Measurements from ENCODE around the gene IL36RN.

Gene IL36RN

DNA sequence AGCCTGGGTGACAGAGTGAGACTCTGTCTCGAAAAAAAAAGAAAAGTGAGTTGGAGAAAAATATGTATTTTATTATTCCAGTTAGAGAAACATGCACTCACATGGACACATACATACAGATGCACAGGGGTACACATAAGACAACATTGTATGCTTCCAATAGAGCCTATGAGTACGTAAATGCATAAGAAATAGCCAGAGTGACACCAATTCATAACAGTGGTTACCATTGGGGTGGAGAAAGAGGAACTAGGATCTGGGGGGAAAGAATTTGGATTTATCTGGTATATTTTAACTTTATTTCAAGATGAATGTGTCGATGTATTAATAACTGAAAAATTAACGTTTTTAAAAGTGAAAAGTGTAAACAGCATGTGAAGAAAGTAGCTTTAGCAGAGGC is 37.7 kb upstream of the IL36RN start:
- H3K4me3 ChIP-seq (ENCODE audit: extremely low read depth, insufficient read depth, low read length, poor library complexity, severe bottlenecking), result no peak overlapping the region
- WGBS, 2 experiments (ENCODE audit: insufficient coverage in 2 of 2), result 42 to 56% methylated on average over 2 of the region's 4 CpGs
- no peaks in the 10 kb centered on the region for H3K36me3 ChIP-seq (ENCODE audit: control insufficient read depth, insufficient read depth, low read length)
- H3K9me3 ChIP-seq (ENCODE audit: control insufficient read depth, low read length), result no peaks in the 10 kb centered on the region
- no peak overlapping the region for H3K27ac ChIP-seq (ENCODE audit: low read depth, low read length, severe bottlenecking)
- no peaks in the 10 kb centered on the region for H3K4me1 ChIP-seq (ENCODE audit: control insufficient read depth, insufficient read depth, low read length, poor library complexity, severe bottlenecking)

- 100% methylated on average over 1 to 2 of the region's 2 CpGs for WGBS, 2 experiments (ENCODE audit: insufficient coverage in 2 of 2)
- no peaks in the 10 kb centered on the region for H3K36me3 ChIP-seq (ENCODE audit: control insufficient read depth, insufficient read depth, low read length)
- no peaks in the 10 kb centered on the region for H3K9me3 ChIP-seq (ENCODE audit: control insufficient read depth, low read length)
- no peak overlapping the region for H3K4me3 ChIP-seq (ENCODE audit: extremely low read depth, insufficient read depth, low read length, poor library complexity, severe bottlenecking)
- H3K27ac ChIP-seq (ENCODE audit: low read depth, low read length, severe bottlenecking), result no peak overlapping the region
- no peaks in the 10 kb centered on the region for H3K4me1 ChIP-seq (ENCODE audit: control insufficient read depth, insufficient read depth, low read length, poor library complexity, severe bottlenecking)
These were observed 34.2 kb upstream of the IL36RN start for GRCh38 chr2:113024764-113025163.

DNA sequence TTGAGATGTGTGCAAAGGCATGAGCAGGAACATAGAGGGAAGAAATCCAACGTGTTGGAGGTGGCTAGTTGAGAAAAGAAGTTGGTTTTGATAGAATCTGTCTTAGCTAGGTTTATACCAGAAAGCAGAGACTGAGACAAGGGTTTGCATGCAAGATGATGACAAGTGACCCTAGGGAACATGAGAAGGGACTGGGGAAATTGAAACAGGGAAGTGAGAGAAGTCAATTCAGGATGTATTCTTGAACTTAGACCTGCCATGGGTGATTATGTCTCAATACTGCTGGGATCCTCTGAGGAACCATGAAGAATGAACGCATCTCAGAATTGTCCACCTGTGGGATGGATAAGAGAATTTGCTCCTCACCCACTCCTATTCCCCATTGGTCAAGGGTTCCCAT is 33.3 kb upstream of the IL36RN start:
- WGBS, 2 experiments (ENCODE audit: insufficient coverage in 2 of 2), result 36 to 55% methylated on average over 1 to 2 of the region's 2 CpGs
- Histone ChIP-seq H3K4me3 (ENCODE audit: extremely low read depth, insufficient read depth, low read length, poor library complexity, severe bottlenecking) (no peak overlapping the region), H3K9me3 (ENCODE audit: control insufficient read depth, low read length) (no peaks in the 10 kb centered on the region), H3K36me3 (ENCODE audit: control insufficient read depth, insufficient read depth, low read length) (no peaks in the 10 kb centered on the region), H3K27ac (ENCODE audit: low read depth, low read length, severe bottlenecking) (no peak overlapping the region), H3K4me1 (ENCODE audit: control insufficient read depth, insufficient read depth, low read length, poor library complexity, severe bottlenecking) (no peaks in the 10 kb centered on the region)

GRCh38 chr2:113027691-113028090 is 31.3 kb upstream of the IL36RN start:
- WGBS, 2 experiments (ENCODE audit: insufficient coverage in 2 of 2), result 75 to 78% methylated on average over 1 to 2 of the region's 2 CpGs
- Histone ChIP-seq H3K36me3 (ENCODE audit: control insufficient read depth, insufficient read depth, low read length) (no peaks in the 10 kb centered on the region), H3K27ac (ENCODE audit: low read depth, low read length, severe bottlenecking) (no peak overlapping the region), H3K4me3 (ENCODE audit: extremely low read depth, insufficient read depth, low read length, poor library complexity, severe bottlenecking) (no peak overlapping the region), H3K9me3 (ENCODE audit: control insufficient read depth, low read length) (no peaks in the 10 kb centered on the region), H3K4me1 (ENCODE audit: control insufficient read depth, insufficient read depth, low read length, poor library complexity, severe bottlenecking) (no peaks in the 10 kb centered on the region)

DNA sequence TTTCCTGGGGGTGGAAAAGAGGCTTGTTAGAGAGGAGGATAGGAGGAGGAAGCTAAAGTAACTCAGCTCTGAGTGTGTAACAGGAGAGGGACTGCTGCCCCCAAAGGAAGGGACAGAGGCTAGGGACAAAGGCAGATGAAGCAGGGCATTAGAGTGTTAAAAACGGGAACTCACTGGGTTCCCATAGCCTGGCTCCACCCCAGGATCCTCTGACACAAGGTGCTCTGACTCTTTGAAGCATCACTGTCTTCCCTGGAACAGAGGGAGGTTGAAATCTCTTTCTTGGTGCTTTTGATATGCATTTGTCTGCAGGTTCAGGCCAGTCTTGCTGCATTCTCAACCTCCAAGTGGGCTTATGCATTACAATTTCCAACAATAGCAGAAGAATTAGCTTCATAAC is 30.9 kb upstream of the IL36RN start:
- Histone ChIP-seq H3K27ac (ENCODE audit: low read depth, low read length, severe bottlenecking) (no peak overlapping the region), H3K4me1 (ENCODE audit: control insufficient read depth, insufficient read depth, low read length, poor library complexity, severe bottlenecking) (no peaks in the 10 kb centered on the region), H3K9me3 (ENCODE audit: control insufficient read depth, low read length) (no peaks in the 10 kb centered on the region), H3K4me3 (ENCODE audit: extremely low read depth, insufficient read depth, low read length, poor library complexity, severe bottlenecking) (no peak overlapping the region), H3K36me3 (ENCODE audit: control insufficient read depth, insufficient read depth, low read length) (no peaks in the 10 kb centered on the region)
- 11 to 13% methylated on average over 1 of the region's 1 CpG for WGBS, 2 experiments (ENCODE audit: insufficient coverage in 2 of 2)

- H3K9me3 ChIP-seq (ENCODE audit: control insufficient read depth, low read length), result no peaks in the 10 kb centered on the region
- H3K36me3 ChIP-seq (ENCODE audit: control insufficient read depth, insufficient read depth, low read length), result no peaks in the 10 kb centered on the region
- H3K4me3 ChIP-seq (ENCODE audit: extremely low read depth, insufficient read depth, low read length, poor library complexity, severe bottlenecking), result no peak overlapping the region
- no peak overlapping the region for H3K27ac ChIP-seq (ENCODE audit: low read depth, low read length, severe bottlenecking)
- WGBS, 2 experiments (ENCODE audit: insufficient coverage in 2 of 2), result 100% methylated on average over 1 of the region's 1 CpG; no CpG with 5 or more reads in 1 of the 2 experiments
- no peaks in the 10 kb centered on the region for H3K4me1 ChIP-seq (ENCODE audit: control insufficient read depth, insufficient read depth, low read length, poor library complexity, severe bottlenecking)
These were observed 26.3 kb upstream of the IL36RN start for GRCh38 chr2:113032737-113033136.

GRCh38 chr2:113034016-113034415 is 25.0 kb upstream of the IL36RN start:
- H3K9me3 ChIP-seq (ENCODE audit: control insufficient read depth, low read length), result no peaks in the 10 kb centered on the region
- H3K4me3 ChIP-seq (ENCODE audit: extremely low read depth, insufficient read depth, low read length, poor library complexity, severe bottlenecking), result no peak overlapping the region
- H3K36me3 ChIP-seq (ENCODE audit: control insufficient read depth, insufficient read depth, low read length), result no peaks in the 10 kb centered on the region
- WGBS, 2 experiments (ENCODE audit: insufficient coverage in 2 of 2), result 86 to 100% methylated on average over 1 to 3 of the region's 3 CpGs
- H3K4me1 ChIP-seq (ENCODE audit: control insufficient read depth, insufficient read depth, low read length, poor library complexity, severe bottlenecking), result no peaks in the 10 kb centered on the region
- H3K27ac ChIP-seq (ENCODE audit: low read depth, low read length, severe bottlenecking), result no peak overlapping the region

DNA sequence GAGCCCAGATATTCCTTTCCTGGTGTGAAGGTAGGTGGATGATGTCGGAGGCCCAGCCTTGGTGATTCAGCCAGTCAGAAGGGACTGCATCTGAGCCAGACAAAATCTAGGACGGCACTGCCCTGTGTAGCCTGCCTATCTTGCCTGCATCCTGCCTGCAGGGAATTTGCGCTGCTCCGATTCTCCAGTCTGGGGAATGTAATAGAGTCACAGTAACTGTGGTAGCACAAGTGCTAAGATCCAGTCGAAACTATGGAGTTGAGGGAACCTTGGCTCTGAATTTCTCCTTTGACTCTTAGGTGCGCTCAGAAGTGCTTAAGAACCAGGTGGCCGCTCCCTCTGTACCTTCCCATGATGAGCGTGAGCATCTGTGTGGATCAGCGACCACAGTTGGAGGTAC is 22.2 kb upstream of the IL36RN start:
- Histone ChIP-seq H3K9me3 (ENCODE audit: control insufficient read depth, low read length) (no peaks in the 10 kb centered on the region), H3K4me3 (ENCODE audit: extremely low read depth, insufficient read depth, low read length, poor library complexity, severe bottlenecking) (no peak overlapping the region), H3K27ac (ENCODE audit: low read depth, low read length, severe bottlenecking) (no peak overlapping the region), H3K4me1 (ENCODE audit: control insufficient read depth, insufficient read depth, low read length, poor library complexity, severe bottlenecking) (no peaks in the 10 kb centered on the region), H3K36me3 (ENCODE audit: control insufficient read depth, insufficient read depth, low read length) (no peaks in the 10 kb centered on the region)
- WGBS, 2 experiments (ENCODE audit: insufficient coverage in 2 of 2), result 94 to 95% methylated on average over 9 of the region's 9 CpGs

GRCh38 chr2:113038291-113038690 is 20.7 kb upstream of the IL36RN start:
- Histone ChIP-seq H3K36me3 (ENCODE audit: control insufficient read depth, insufficient read depth, low read length) (no peaks in the 10 kb centered on the region), H3K27ac (ENCODE audit: low read depth, low read length, severe bottlenecking) (no peak overlapping the region)
- WGBS, 2 experiments (ENCODE audit: insufficient coverage in 2 of 2), result 100% methylated on average over 1 of the region's 3 CpGs; no CpG with 5 or more reads in 1 of the 2 experiments

DNA sequence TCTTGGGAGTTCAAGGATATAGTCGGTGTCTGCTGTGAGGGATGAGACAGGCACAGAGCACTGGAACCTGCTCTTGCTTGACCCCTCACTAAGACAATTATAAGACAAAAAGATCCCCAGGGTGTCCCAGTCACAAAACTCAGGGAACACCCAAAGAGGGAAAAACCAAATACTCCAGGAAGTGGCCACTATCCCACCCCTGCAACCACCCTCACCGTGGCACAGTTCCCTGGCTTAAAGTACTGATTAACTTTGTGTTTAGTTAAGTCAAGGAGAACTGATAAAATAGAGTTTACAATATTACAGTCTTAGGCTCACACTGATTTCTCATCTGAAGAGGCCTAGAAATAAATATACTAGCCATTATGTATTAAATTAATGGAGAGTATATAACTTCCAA is 19.8 kb upstream of the IL36RN start:
- no peak overlapping the region for H3K4me3 ChIP-seq (ENCODE audit: extremely low read depth, insufficient read depth, low read length, poor library complexity, severe bottlenecking)
- no CpG with 5 or more reads among the region's 2 CpGs for WGBS, 2 experiments (ENCODE audit: insufficient coverage in 2 of 2)

More at GRCh38 chr2:113038291-113038690, 20.7 kb upstream of the IL36RN start:
- H3K9me3 ChIP-seq (ENCODE audit: control insufficient read depth, low read length), result no peaks in the 10 kb centered on the region
- H3K4me1 ChIP-seq (ENCODE audit: control insufficient read depth, insufficient read depth, low read length, poor library complexity, severe bottlenecking), result no peaks in the 10 kb centered on the region
- H3K4me3 ChIP-seq (ENCODE audit: extremely low read depth, insufficient read depth, low read length, poor library complexity, severe bottlenecking), result no peak overlapping the region

GRCh38 chr2:113039719-113040118 is 19.3 kb upstream of the IL36RN start:
- H3K4me3 ChIP-seq (ENCODE audit: extremely low read depth, insufficient read depth, low read length, poor library complexity, severe bottlenecking), result no peak overlapping the region
- no peaks in the 10 kb centered on the region for H3K4me1 ChIP-seq (ENCODE audit: control insufficient read depth, insufficient read depth, low read length, poor library complexity, severe bottlenecking)
- H3K9me3 ChIP-seq (ENCODE audit: control insufficient read depth, low read length), result no peaks in the 10 kb centered on the region
- WGBS, 2 experiments (ENCODE audit: insufficient coverage in 2 of 2), result 51 to 56% methylated on average over 4 to 5 of the region's 5 CpGs
- no peak overlapping the region for H3K27ac ChIP-seq (ENCODE audit: low read depth, low read length, severe bottlenecking)
- H3K36me3 ChIP-seq (ENCODE audit: control insufficient read depth, insufficient read depth, low read length), result no peaks in the 10 kb centered on the region

More for the DNA sequence above, 19.8 kb upstream of the IL36RN start:
- no peaks in the 10 kb centered on the region for H3K4me1 ChIP-seq (ENCODE audit: control insufficient read depth, insufficient read depth, low read length, poor library complexity, severe bottlenecking)
- no peaks in the 10 kb centered on the region for H3K36me3 ChIP-seq (ENCODE audit: control insufficient read depth, insufficient read depth, low read length)
- H3K9me3 ChIP-seq (ENCODE audit: control insufficient read depth, low read length), result no peaks in the 10 kb centered on the region
- H3K27ac ChIP-seq (ENCODE audit: low read depth, low read length, severe bottlenecking), result no peak overlapping the region

All from mesodermal cell (in vitro differentiated cells).